NCI-H1105 (cell line): ENCODE results near the gene ABCF3.
A peak's percentile ranks its signal among the peaks of the same experiment; 100 is the strongest.
"Not testable (repeated sequence)": the region's sequence is repeated elsewhere in the genome, so short reads cannot be mapped to it uniquely, and the experiment has no call there.

ENCODE experiments used
- DNase-seq: peaks from one replicate; lab custom pipeline; 2025; lab: John Stamatoyannopoulos, UW

The ABCF3 gene, protein sequence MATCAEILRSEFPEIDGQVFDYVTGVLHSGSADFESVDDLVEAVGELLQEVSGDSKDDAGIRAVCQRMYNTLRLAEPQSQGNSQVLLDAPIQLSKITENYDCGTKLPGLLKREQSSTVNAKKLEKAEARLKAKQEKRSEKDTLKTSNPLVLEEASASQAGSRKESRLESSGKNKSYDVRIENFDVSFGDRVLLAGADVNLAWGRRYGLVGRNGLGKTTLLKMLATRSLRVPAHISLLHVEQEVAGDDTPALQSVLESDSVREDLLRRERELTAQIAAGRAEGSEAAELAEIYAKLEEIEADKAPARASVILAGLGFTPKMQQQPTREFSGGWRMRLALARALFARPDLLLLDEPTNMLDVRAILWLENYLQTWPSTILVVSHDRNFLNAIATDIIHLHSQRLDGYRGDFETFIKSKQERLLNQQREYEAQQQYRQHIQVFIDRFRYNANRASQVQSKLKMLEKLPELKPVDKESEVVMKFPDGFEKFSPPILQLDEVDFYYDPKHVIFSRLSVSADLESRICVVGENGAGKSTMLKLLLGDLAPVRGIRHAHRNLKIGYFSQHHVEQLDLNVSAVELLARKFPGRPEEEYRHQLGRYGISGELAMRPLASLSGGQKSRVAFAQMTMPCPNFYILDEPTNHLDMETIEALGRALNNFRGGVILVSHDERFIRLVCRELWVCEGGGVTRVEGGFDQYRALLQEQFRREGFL

DNA sequence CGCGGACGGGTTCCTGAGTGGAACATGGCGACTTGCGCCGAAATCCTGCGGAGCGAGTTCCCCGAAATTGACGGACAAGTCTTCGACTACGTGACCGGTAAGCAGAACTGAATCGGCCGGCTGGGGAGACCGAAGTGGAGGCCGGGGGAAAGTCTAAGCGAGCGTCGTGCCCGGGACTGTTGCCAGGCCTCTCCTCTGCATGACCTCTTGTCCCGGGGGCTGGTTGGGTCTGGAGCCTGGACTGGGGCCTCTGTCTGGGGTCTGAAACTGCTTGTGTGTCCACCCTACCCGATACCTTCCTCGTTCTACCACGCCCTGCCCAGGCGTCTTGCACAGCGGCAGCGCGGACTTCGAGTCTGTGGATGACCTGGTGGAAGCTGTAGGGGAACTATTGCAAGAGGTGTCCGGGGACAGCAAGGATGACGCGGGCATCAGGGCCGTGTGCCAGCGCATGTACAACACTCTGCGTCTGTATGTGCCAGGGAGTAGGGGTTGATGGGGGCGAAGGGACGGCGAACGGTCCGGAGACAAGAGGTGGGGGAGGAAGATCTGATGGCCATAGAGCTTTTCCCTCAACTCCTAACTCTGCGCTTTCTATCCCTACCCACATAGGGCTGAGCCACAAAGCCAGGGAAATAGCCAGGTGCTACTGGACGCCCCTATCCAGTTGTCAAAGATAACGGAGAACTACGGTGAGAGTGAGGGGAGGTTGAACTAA is at the start of gene ABCF3:
ABCF3 (plus strand) TSS at position 16 of the 718 bp plus-strand sequence; CDS start at position 25, 9 bp downstream.
- peak; percentile 37 for DNase-seq

DNA sequence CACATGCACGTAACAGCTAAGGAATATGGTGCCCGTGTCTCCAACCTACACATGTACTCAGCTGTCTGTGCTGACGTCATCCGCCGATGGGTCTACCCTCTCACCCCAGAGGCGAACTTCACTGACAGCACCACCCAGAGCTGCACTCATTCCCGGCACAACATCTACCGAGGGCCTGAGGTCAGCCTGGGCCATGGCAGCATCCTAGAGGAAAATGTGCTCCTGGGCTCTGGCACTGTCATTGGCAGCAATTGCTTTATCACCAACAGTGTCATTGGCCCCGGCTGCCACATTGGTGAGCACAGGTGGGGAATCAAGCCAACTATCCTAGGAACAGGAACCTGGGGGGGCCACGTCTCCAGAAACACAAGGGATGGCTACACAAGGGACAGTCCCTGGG is 45.6 kb upstream of the ABCF3 start:
- DNase-seq = no peak

DNA sequence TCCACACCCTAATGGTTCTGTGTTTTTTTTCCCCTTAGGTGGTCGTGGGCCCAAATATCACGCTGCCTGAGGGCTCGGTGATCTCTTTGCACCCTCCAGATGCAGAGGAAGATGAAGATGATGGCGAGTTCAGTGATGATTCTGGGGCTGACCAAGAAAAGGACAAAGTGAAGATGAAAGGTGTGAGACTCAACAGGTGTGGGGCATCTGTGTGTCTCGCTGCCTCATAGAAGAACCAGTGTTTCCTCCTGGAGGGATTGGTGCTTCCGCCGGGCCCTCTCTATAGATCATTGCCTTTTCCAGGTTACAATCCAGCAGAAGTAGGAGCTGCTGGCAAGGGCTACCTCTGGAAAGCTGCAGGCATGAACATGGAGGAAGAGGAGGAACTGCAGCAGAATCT is 43.8 kb upstream of the ABCF3 start:
- DNase-seq = no peak

DNA sequence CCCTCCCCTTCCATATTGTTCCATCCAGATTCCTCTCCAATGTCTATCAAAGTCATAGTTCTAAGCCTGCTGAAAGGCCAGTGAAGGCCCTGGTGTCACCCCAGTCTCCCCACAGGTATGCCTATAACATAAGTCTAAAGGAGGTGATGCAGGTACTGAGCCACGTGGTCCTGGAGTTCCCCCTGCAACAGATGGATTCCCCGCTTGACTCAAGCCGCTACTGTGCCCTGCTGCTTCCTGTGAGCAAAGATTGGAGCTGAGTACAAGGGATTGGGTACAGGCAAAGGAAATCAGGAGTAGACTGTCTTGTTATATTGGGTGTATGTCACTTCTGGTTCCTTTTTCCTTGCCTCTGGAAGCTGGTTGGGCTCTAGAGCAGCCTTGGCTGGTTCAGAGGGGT is 42.7 kb upstream of the ABCF3 start:
- no peak for DNase-seq

DNA sequence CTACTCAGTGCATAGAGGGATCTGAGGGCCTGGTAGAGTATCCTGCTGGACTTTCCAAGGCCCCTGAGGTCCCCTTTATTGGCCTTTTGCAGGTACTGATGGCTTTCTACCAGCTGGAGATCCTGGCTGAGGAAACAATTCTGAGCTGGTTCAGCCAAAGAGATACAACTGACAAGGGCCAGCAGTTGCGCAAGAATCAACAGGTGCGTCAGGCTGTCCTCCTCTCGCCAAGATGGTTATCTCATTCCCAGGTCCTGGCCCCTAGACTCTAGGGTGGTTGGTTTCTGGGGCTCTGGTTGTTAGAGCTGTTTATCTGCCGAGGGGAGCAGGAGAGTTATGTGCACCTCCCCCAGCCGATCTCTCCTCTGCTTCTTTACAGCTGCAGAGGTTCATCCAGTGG is 41.5 kb upstream of the ABCF3 start:
- no peak for DNase-seq

DNA sequence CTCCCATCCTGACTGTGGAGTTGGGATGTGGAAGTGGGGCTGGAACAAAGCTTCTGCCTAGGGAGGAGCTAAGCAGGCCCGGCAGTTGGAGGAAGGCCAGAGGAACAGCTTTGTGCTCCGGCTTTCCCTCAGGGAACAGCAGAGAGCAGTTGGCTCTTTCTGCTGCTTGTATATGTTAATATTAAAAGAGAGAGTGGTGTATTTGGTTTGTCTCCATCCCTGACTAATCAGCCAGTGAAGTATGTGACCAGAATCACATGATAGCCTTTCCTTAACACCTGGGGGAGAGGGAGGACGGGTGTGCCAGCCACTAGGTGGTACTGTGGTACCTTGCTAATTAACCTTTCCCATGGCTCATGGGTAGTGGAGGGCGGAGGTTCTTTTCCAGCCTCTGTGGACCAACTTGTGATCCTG is 40.9 kb upstream of the ABCF3 start:
- peak; percentile 64 for DNase-seq

DNA sequence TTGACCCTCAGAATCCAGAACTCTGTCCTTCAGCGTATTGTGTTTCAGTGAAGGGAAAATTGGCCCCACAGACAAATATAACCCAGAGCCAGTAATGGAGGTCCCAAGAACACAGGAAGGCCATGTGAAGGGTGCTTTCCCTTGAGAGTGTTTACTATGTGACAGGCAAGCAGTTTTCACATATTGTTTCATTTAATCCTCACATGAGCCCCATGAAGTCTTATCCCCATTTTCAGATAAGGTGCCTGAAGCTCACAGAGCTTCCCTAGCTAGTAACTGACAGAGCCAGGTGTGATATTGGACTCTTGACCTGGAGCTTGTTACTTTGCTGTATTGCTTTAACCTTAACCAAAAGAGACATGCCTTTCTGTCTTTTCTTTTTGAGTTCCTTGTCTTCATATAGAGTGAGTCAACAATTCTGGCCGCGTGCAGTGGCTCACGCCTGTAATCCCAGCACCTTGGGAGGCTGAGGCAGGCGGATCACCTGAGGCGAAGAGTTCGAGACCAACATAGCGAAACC is 40.2 kb upstream of the ABCF3 start:
- DNase-seq = no peak

DNA sequence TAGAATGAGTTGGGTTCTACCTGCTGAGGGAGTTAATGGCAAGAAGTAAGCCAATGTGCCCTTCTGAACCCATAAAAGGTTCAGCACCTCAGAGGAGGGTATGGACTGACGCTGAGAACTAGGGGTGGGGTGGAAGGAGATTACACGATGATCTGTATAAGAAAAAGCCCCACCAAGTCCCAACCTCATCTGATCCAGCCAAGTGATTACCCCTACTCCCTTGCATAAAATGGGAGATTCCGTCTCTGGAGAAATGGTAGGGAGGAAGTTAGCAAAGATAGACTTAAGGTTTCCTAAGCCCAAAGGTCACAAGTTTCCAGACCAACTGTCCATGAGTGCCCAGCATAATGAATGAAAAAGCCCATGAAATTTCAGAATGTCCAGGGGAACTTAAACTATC is 37.9 kb upstream of the ABCF3 start:
- no peak for DNase-seq

DNA sequence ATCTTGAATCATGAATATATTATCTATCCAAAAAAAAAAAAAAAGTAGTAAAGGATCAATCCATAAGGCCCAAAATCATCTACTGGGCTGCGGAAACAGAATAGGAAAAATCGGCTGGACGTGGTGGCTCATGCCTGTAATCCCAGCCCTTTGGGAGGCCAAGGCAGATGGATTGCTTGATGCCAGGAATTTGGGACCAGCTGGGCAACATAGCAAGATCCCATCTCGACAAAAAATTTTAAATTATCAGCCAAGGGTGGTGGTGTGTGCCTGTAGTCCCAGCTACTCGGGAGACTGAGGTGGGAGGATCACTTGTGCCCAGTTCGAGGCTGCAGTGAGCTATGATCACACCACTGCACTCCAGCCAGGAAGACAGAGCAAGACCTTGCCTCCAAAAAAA is 36.9 kb upstream of the ABCF3 start:
- no peak for DNase-seq

DNA sequence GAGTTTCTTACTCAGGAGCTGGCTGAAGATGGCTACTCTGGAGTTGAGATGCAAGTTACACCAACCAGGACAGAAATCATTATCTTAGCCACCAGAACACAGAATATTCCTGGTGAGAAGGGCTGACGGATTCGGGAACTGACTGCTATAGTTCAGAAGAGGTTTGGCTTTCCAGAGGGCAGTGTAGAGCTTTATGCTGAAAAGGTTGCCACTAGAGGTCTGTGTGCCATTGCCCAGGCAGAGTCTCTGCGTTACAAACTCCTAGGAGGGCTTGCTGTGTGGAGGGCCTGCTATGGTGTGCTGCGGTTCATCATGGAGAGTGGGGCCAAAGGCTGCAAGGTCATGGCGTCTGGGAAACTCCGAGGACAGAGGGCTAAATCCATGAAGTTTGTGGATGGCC is 36.2 kb upstream of the ABCF3 start:
- DNase-seq = not testable (repeated sequence)

DNA sequence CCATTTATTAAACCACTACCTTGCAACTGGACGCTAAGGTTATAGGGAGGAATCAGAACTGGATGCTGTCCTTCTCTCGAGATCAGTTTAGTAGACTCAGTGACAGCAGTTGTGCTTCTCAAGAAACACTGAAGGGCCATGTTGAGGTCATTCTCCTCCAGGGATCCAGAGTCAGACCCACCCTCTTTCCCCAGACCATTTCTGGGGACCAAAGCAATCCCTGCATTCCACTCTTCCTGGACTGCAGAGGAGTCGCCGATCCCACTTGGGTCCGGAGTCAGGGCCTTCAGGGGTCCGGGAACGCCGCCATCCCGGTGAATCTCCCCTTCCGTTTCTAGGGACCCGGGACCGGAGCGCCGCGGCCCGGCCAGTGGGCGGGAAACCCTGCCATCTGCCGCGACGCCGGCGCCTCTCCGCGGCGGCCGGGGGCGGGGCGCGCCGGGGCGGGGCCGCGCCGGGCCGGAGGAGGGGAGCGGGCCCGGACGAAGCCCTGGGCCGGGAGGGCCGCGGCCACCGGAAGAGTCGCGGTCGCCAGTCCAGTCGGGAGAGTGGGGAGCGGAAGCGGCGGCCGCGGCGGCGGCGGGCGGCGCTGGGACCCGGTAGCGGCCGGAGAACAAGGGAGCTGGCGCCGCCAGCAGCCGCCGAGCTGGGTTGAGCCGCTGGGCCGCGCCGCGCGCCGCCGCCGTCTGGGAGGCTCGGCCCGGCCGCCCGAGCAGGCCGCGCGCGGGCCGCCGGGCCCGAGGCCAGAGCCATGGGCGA is 30.9 kb upstream of the ABCF3 start, which contains the start of gene DVL3:
DVL3 (plus strand) TSS at position 493 of the 759 bp plus-strand sequence; CDS start at position 752, 259 bp downstream.
- peak; percentile 56 for DNase-seq

DNA sequence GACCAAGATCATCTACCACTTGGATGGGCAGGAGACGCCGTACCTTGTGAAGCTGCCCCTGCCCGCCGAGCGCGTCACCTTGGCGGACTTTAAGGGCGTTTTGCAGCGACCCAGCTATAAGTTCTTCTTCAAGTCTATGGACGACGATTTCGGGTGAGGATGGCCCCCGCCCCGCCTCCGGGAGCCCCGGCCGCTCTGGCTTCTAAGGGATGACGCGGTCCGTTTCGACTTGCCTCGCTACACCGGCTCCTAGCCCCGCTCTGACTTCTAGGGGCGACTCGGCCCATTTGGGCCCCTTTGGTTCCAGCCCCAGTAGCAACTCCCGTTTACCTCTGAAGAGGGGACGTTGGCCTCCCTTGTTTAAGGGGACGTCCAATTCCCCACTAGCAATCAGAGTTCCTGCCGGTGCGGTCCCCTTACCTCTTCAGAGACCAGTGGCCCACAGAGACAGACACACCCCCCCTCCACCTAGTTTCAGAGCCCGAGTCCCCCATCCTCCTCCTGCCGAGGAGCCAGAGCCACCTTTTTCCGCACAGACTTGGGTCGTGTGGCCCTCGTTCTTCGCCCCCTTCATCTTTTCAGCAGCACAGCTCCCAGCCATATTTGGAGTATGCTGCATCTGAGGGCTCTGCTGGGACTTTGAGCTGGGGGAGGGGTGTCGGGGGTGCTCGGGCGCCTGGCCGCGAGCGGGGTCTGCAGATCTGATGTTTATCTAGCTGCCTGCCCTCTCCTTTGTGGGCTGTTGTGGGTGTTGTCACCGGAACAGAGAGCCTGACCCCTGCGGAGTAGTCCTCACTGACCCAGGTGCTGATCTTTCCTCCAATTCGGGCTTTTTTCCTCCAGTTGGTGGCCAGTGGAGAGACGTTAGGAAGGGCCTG is 30.1 kb upstream of the ABCF3 start:
- peak; percentile 30 for DNase-seq

DNA sequence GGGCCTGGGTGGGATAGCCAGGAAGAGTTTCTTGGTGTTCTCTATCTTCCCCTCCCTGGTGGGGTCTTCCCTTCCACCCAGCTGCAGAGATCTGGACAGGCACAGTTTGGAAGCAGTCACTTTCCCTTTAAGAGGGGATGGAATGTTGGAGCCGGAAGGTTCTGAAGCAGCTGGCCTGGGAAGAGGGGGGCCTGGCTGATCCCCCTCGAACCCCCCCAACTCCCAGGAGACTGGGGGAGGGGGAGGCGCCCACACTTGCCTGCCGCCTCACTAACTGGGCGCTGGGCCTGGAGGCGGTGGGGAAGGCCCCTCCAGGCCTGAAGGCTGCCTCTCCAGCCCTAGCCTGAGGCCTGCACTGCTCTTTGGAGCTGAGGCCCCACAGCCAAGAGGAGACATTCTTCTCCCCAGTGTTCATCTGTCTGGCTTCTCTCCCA is 29.5 kb upstream of the ABCF3 start:
- peak; percentile 65 for DNase-seq

DNA sequence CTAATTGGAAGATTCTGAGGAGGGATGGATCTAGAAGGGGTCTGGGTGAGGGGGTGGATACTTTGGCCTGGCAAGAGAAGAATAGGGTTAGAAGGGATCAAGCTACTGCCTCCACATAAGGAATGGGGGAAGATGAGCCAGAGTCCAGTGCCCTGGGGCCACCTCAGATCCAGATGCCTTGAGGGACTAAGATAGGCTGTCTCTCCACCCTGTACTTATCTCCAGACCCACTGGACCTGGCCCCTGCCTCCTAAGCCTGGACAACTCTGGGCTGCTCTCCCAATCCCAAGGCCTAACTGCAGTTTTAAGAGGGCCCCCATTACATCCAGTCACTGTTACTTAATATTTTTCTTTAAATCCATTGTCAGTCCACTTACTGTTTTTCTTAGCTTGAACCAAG is 28.8 kb upstream of the ABCF3 start:
- no peak for DNase-seq

DNA sequence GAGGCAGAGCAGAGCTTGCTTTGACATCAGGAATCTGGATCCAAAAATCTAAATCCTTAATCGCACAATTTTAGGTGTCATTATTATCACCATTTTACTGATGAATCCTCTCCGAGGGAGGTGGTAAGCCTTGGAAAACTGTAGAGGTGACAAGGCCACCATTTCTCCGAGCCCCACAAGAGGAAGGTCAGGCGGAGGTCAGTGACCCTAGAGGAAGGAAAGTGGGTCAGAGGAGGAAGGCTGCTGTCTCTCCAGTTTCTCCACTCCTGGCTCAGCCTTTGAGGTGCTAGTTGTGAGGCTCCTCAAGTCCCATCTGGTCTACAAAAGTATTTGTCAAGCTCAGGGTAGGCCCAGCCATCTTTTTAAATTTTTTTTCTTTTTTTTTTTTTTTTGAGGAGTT is 27.6 kb upstream of the ABCF3 start:
- DNase-seq = no peak

DNA sequence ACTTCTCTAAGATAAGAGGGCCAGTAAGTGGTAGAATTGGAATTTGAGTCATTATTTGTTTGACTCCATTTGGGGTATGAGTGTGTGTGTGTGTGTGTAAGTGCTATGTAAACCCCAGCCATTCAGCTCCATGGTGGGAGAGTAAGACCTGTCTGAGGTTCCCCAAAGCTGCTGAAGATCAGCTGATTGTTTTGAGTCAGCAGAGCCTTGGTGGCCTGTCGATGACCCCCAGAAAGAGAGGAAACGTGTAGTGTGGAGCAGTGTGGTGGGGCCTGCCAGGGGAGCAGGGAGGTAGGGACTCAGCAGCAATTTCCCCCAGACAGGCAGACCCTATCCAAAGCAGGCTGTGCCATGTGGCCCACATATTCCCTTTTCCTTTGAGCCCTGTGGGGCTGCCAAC is 25.5 kb upstream of the ABCF3 start:
- no peak for DNase-seq

DNA sequence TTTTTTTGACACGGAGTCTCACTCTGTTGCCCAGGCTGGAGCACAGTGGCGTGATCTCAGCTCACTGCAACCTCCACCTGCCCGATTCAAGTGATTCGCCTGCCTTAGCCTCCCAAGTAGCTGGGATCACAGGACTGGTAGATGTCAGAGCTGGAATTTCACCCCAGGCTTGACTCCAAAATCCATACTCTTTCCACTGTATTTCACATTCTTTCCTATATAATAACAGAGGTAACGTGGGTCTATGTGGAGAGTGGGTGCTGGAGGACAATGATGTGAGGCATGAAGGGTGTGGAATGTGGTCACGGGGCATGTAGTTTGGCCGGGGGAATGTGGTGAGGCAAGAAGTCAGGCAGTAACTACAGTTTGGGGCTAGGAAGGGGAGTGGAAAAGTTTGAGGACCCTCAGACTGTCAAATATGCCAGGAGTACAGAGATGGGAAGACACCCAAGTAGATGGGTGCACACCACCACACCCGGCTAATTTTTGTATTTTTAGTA is 23.4 kb upstream of the ABCF3 start:
- DNase-seq = not testable (repeated sequence)

DNA sequence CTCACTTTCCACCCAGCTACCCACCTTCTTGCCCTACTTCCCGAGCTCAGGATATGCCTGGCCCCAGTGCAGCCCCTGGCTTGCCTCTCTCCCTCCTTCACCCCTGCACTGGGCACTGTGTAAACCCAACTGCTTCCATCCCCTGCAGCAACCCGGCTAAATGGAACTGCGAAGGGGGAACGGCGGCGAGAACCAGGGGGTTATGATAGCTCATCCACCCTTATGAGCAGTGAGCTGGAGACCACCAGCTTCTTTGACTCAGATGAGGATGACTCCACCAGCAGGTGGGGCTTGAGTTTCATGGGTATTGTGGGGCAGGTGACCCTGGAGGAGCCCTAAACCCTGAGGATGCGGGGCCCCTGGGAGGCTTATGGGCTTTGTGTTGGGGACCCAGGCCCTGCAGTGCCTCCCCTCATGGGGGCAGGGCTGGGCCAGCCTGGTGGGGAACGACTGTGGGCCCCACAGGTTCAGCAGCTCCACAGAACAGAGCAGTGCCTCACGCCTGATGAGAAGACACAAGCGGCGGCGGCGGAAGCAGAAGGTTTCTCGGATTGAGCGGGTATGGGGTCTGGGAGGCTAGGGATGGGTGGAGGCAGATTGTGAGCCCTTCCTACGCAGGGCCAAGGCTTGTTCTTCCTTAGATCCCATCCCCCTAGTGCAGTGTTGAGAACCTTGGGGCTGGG is 21.2 kb upstream of the ABCF3 start:
- DNase-seq = no peak

DNA sequence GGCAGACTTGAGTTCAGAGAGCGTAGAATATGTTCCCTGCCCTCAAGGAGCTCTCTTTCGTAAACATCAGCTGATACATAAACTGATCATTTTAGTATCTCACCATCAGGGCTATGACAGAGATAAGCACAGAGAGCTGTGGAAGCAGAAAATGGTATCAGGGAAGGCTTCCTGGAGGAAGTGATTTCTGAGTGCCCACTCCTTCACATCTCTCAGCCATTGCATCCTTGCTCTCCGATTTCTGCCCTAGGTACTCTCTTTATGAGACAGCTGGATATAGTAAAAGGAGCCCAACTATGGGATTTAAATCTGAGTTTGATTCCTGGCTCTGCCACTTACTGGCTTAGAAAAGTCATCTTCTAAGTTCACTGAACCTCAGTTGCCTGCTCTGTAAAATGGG is 20.5 kb upstream of the ABCF3 start:
- DNase-seq = no peak

DNA sequence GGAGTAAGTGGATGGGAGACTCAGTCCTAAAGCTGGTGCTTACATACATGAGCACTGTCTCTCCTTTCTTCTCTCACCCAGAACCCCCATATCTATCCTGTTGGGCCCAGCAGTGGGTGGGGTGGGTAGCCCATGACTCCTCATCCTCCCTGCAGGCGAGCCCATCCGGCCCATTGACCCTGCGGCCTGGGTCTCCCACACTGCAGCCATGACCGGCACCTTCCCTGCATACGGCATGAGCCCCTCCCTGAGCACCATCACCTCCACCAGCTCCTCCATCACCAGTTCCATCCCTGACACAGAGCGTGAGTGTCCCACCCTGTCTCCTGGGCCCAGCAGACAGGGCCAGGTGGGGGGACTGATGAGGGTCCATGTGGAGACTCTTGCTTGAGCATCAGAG is 19.3 kb upstream of the ABCF3 start:
- DNase-seq = no peak
